ENCODE results near the gene ARHGAP22.

GRCh38 chr10:48430402-48430993, 174.4 kb downstream of the ARHGAP22 start:
- TF ChIP-seq POLR2AphosphoS5 (IDR thresholded peaks at IDR 0.05; ENCODE audit: low read depth) (no peak), CTCF (IDR thresholded peaks at IDR 0.05; ENCODE audit: insufficient read depth, low read length) (no peak), GABPA (IDR thresholded peaks at IDR 0.05; ENCODE audit: low read depth) (no peak)
- TF ChIP-seq, protein P1, sequence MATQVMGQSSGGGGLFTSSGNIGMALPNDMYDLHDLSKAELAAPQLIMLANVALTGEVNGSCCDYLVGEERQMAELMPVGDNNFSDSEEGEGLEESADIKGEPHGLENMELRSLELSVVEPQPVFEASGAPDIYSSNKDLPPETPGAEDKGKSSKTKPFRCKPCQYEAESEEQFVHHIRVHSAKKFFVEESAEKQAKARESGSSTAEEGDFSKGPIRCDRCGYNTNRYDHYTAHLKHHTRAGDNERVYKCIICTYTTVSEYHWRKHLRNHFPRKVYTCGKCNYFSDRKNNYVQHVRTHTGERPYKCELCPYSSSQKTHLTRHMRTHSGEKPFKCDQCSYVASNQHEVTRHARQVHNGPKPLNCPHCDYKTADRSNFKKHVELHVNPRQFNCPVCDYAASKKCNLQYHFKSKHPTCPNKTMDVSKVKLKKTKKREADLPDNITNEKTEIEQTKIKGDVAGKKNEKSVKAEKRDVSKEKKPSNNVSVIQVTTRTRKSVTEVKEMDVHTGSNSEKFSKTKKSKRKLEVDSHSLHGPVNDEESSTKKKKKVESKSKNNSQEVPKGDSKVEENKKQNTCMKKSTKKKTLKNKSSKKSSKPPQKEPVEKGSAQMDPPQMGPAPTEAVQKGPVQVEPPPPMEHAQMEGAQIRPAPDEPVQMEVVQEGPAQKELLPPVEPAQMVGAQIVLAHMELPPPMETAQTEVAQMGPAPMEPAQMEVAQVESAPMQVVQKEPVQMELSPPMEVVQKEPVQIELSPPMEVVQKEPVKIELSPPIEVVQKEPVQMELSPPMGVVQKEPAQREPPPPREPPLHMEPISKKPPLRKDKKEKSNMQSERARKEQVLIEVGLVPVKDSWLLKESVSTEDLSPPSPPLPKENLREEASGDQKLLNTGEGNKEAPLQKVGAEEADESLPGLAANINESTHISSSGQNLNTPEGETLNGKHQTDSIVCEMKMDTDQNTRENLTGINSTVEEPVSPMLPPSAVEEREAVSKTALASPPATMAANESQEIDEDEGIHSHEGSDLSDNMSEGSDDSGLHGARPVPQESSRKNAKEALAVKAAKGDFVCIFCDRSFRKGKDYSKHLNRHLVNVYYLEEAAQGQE (IDR thresholded peaks at IDR 0.05; ENCODE audit: insufficient replicate concordance, low read depth): no peak
